K562 (cell line): Measurements from ENCODE around the gene KCNE1.

Experiments used
- HDAC1 ChIP-seq, 2 experiments: fragments of 450-650 bp; IDR thresholded peaks; 2 replicates each; pipeline ENCODE4 v1.6.1; 2016 to 2017; ENCODE audit warnings: inconsistent platforms in 1 of 2, mild to moderate bottlenecking in 1 of 2, moderate library complexity in 1 of 2
- MAFF ChIP-seq: IDR thresholded peaks from 2 replicates; pipeline ENCODE4 v1.6.1; 2012; ENCODE audit warnings: low read length, improper control_type of control experiment
- NFIC ChIP-seq: fragments of 450-650 bp; IDR thresholded peaks from 2 replicates; pipeline ENCODE4 v1.6.1; 2017; ENCODE audit warnings: mild to moderate bottlenecking, inconsistent platforms
- RUNX1 ChIP-seq: sonication (generic); IDR thresholded peaks from 2 replicates; pipeline ENCODE4 v1.6.1; 2016; ENCODE audit warnings: antibody characterized with exemption, low read depth
- TAF1 ChIP-seq: IDR thresholded peaks from 2 replicates; pipeline ENCODE4 v1.6.1; 2011; ENCODE audit warnings: mild to moderate bottlenecking, low read length, moderate library complexity; ENCODE audit not compliant: insufficient read depth, control insufficient read depth, severe bottlenecking; ENCODE audit errors: extremely low read depth
- XRCC5 ChIP-seq: fragments of 200-400 bp; formaldehyde crosslinking; IDR thresholded peaks from 2 replicates; pipeline ENCODE4 v1.6.1; 2017; ENCODE audit warnings: low read depth, mild to moderate bottlenecking, low read length
- TF ChIP-seq, protein P1 (sequence below): fragments of 450-650 bp; IDR thresholded peaks from 2 replicates; pipeline ENCODE4 v1.6.1; 2018; ENCODE audit not compliant: partially characterized antibody
- TF ChIP-seq, protein P2 (sequence below), 3 experiments: IDR thresholded peaks in 2 of 3; conservative IDR thresholded peaks in 1 of 3; 2 replicates each; pipeline ENCODE4 v1.5.1; 2011 to 2012; ENCODE audit warnings: low read length in 3 of 3, mild to moderate bottlenecking in 3 of 3, control low read depth in 2 of 3, improper control_type of control experiment in 1 of 3, inconsistent platforms in 1 of 3, low read depth in 1 of 3, mixed read lengths in 1 of 3, moderate library complexity in 1 of 3; ENCODE audit not compliant: insufficient read depth in 2 of 3
- TF ChIP-seq, protein P3 (sequence below): sonication (generic); formaldehyde crosslinking; IDR thresholded peaks from 2 replicates; pipeline ENCODE4 v1.8.1; 2023; ENCODE audit warnings: mild to moderate bottlenecking, missing genetic modification reagents
- TF ChIP-seq, protein P4 (sequence below), 2 experiments: fragments of 450-650 bp; formaldehyde crosslinking in 1 of 2; IDR thresholded peaks; 2 replicates each; pipeline versions ENCODE4 v1.4.0 to v1.6.1; 2014 to 2020; ENCODE audit warnings: mild to moderate bottlenecking in 2 of 2, borderline replicate concordance in 1 of 2, low read depth in 1 of 2
- TF ChIP-seq, protein P5 (sequence below): fragments of 250-450 bp; sonication (Bioruptor Pico); IDR thresholded peaks from 2 replicates; pipeline ENCODE4 v1.4.0; 2020; ENCODE audit warnings: mild to moderate bottlenecking, moderate library complexity

DNA sequence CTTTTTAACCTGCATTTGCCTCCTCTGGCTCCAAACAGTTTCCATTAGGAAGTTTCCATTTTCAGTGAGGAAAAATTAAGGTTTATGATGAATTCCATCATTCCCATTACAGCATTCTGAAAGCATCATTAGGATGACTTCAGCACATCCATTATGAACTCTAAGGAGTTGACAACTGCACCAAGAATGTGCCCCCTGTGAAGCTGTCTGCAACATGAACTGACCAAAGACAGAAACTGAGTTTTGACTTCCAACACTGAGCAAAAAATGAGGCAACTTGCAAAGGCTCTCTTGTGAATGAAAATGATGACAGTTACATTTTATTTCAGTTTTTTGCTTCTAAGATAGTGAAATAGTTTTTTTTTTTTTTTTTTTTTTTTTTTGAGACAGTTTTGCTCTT, 18.3 kb upstream of the KCNE1 start:
- TF ChIP-seq RUNX1 (no peak), TAF1 (no peak), NFIC (no peak), HDAC1 (IDR thresholded peaks at IDR 0.05) (no peak), MAFF (no peak), XRCC5 (no peak)
- TF ChIP-seq, protein P1, sequence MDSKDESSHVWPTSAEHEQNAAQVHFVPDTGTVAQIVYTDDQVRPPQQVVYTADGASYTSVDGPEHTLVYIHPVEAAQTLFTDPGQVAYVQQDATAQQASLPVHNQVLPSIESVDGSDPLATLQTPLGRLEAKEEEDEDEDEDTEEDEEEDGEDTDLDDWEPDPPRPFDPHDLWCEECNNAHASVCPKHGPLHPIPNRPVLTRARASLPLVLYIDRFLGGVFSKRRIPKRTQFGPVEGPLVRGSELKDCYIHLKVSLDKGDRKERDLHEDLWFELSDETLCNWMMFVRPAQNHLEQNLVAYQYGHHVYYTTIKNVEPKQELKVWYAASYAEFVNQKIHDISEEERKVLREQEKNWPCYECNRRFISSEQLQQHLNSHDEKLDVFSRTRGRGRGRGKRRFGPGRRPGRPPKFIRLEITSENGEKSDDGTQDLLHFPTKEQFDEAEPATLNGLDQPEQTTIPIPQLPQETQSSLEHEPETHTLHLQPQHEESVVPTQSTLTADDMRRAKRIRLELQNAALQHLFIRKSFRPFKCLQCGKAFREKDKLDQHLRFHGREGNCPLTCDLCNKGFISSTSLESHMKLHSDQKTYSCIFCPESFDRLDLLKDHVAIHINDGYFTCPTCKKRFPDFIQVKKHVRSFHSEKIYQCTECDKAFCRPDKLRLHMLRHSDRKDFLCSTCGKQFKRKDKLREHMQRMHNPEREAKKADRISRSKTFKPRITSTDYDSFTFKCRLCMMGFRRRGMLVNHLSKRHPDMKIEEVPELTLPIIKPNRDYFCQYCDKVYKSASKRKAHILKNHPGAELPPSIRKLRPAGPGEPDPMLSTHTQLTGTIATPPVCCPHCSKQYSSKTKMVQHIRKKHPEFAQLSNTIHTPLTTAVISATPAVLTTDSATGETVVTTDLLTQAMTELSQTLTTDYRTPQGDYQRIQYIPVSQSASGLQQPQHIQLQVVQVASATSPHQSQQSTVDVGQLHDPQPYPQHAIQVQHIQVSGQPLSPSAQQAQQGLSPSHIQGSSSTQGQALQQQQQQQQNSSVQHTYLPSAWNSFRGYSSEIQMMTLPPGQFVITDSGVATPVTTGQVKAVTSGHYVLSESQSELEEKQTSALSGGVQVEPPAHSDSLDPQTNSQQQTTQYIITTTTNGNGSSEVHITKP, result no peak
- TF ChIP-seq, protein P2, sequence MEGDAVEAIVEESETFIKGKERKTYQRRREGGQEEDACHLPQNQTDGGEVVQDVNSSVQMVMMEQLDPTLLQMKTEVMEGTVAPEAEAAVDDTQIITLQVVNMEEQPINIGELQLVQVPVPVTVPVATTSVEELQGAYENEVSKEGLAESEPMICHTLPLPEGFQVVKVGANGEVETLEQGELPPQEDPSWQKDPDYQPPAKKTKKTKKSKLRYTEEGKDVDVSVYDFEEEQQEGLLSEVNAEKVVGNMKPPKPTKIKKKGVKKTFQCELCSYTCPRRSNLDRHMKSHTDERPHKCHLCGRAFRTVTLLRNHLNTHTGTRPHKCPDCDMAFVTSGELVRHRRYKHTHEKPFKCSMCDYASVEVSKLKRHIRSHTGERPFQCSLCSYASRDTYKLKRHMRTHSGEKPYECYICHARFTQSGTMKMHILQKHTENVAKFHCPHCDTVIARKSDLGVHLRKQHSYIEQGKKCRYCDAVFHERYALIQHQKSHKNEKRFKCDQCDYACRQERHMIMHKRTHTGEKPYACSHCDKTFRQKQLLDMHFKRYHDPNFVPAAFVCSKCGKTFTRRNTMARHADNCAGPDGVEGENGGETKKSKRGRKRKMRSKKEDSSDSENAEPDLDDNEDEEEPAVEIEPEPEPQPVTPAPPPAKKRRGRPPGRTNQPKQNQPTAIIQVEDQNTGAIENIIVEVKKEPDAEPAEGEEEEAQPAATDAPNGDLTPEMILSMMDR (IDR thresholded peaks at IDR 0.05 in 2 of 3, conservative IDR thresholded peaks at IDR 0.05 in 1 of 3; ENCODE audit: insufficient read depth in 2 of 3, low read depth in 1 of 3, low read length in 3 of 3), result no peak
- TF ChIP-seq, protein P3, sequence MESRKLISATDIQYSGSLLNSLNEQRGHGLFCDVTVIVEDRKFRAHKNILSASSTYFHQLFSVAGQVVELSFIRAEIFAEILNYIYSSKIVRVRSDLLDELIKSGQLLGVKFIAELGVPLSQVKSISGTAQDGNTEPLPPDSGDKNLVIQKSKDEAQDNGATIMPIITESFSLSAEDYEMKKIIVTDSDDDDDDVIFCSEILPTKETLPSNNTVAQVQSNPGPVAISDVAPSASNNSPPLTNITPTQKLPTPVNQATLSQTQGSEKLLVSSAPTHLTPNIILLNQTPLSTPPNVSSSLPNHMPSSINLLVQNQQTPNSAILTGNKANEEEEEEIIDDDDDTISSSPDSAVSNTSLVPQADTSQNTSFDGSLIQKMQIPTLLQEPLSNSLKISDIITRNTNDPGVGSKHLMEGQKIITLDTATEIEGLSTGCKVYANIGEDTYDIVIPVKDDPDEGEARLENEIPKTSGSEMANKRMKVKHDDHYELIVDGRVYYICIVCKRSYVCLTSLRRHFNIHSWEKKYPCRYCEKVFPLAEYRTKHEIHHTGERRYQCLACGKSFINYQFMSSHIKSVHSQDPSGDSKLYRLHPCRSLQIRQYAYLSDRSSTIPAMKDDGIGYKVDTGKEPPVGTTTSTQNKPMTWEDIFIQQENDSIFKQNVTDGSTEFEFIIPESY (CRISPR knock-in tag), result no peak
- TF ChIP-seq, protein P4, sequence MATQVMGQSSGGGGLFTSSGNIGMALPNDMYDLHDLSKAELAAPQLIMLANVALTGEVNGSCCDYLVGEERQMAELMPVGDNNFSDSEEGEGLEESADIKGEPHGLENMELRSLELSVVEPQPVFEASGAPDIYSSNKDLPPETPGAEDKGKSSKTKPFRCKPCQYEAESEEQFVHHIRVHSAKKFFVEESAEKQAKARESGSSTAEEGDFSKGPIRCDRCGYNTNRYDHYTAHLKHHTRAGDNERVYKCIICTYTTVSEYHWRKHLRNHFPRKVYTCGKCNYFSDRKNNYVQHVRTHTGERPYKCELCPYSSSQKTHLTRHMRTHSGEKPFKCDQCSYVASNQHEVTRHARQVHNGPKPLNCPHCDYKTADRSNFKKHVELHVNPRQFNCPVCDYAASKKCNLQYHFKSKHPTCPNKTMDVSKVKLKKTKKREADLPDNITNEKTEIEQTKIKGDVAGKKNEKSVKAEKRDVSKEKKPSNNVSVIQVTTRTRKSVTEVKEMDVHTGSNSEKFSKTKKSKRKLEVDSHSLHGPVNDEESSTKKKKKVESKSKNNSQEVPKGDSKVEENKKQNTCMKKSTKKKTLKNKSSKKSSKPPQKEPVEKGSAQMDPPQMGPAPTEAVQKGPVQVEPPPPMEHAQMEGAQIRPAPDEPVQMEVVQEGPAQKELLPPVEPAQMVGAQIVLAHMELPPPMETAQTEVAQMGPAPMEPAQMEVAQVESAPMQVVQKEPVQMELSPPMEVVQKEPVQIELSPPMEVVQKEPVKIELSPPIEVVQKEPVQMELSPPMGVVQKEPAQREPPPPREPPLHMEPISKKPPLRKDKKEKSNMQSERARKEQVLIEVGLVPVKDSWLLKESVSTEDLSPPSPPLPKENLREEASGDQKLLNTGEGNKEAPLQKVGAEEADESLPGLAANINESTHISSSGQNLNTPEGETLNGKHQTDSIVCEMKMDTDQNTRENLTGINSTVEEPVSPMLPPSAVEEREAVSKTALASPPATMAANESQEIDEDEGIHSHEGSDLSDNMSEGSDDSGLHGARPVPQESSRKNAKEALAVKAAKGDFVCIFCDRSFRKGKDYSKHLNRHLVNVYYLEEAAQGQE (IDR thresholded peaks at IDR 0.05; ENCODE audit: borderline replicate concordance), result no peak
- TF ChIP-seq, protein P4 (CRISPR knock-in tag; IDR thresholded peaks at IDR 0.05; ENCODE audit: low read depth), result no peak
- TF ChIP-seq, protein P5, sequence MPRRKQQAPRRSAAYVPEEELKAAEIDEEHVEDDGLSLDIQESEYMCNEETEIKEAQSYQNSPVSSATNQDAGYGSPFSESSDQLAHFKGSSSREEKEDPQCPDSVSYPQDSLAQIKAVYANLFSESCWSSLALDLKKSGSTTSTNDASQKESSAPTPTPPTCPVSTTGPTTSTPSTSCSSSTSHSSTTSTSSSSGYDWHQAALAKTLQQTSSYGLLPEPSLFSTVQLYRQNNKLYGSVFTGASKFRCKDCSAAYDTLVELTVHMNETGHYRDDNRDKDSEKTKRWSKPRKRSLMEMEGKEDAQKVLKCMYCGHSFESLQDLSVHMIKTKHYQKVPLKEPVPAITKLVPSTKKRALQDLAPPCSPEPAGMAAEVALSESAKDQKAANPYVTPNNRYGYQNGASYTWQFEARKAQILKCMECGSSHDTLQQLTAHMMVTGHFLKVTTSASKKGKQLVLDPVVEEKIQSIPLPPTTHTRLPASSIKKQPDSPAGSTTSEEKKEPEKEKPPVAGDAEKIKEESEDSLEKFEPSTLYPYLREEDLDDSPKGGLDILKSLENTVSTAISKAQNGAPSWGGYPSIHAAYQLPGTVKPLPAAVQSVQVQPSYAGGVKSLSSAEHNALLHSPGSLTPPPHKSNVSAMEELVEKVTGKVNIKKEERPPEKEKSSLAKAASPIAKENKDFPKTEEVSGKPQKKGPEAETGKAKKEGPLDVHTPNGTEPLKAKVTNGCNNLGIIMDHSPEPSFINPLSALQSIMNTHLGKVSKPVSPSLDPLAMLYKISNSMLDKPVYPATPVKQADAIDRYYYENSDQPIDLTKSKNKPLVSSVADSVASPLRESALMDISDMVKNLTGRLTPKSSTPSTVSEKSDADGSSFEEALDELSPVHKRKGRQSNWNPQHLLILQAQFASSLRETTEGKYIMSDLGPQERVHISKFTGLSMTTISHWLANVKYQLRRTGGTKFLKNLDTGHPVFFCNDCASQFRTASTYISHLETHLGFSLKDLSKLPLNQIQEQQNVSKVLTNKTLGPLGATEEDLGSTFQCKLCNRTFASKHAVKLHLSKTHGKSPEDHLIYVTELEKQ, result no peak
